Measurements from ENCODE around the gene RAC3. TPM values are rescaled to one million over a fixed set of nuclear protein-coding genes. Genes with fewer than 3 reads are reported as not detected.

Gene RAC3
- total RNA-seq, result 10 to 100 TPM in 3 of 4 donors, 1 to 10 TPM in 1; 5.2 to 28.3 (median 14.6) TPM

- TF ChIP-seq CTCF (IDR thresholded peaks at IDR 0.05; ENCODE audit: low read depth), result no peak
These were observed at the start of gene RAC3 for GRCh38 chr17:82031303-82031884. Gene RAC3 (plus strand): TSS chr17:82031678. CDS start chr17:82031762, 84 bp downstream.

GRCh38 chr17:81983011-81983638 is 48.4 kb upstream of the RAC3 start:
- TF ChIP-seq CTCF (IDR thresholded peaks at IDR 0.05; ENCODE audit: low read depth), result no peak

- no peak for TF ChIP-seq CTCF (IDR thresholded peaks at IDR 0.05; ENCODE audit: low read depth)
These were observed 47.7 kb upstream of the RAC3 start for GRCh38 chr17:81983639-81984373.

- no peak for TF ChIP-seq CTCF (IDR thresholded peaks at IDR 0.05; ENCODE audit: low read depth)
These were observed 46.6 kb upstream of the RAC3 start for GRCh38 chr17:81984773-81985410.

- TF ChIP-seq CTCF (IDR thresholded peaks at IDR 0.05; ENCODE audit: low read depth), result no peak
These were observed 44.9 kb upstream of the RAC3 start for GRCh38 chr17:81986606-81987005.

- no peak for TF ChIP-seq CTCF (IDR thresholded peaks at IDR 0.05; ENCODE audit: low read depth)
These were observed 44.2 kb upstream of the RAC3 start for GRCh38 chr17:81987161-81987770.

Data from subcutaneous adipose tissue (tissue), 4 donors.